Activated CD4-positive, alpha-beta T cell treated with anti-CD3 and anti-CD28 coated beads for 36 hours (primary cell): ENCODE results near the gene FEV. TPM values are rescaled to one million over a fixed set of nuclear protein-coding genes. Genes with fewer than 3 reads are reported as not detected.

Experiments used
- ATAC-seq: fragments of 200-7000 bp; cut with Tn5 transposase; one replicate; pipeline ENCODE4 v1.10.0; 2021; ENCODE audit warnings: mild to moderate bottlenecking, moderate library complexity
- CTCF ChIA-PET: fragments of 350-600 bp; sonication (Branson Sonifier 250); formaldehyde crosslinking; loops from one replicate; lab custom pipeline; 2021; ENCODE audit warnings: antibody characterized with exemption; lab: Charles Lee
- POLR2A ChIA-PET: fragments of 350-600 bp; sonication (Branson Sonifier 250); formaldehyde crosslinking; loops from one replicate; lab custom pipeline; 2021; ENCODE audit warnings: antibody characterized with exemption, inconsistent platforms; lab: Charles Lee
- DNase-seq: peaks from one replicate; pipeline ENCODE4 v3.0.0-alpha.2; 2020
- H3K27ac Mint-ChIP-seq: one replicate; pipeline ENCODE4 v1.8.0; 2021; ENCODE audit warnings: mixed read lengths
- H3K27me3 Mint-ChIP-seq: one replicate; pipeline ENCODE4 v1.8.0; 2021; ENCODE audit warnings: mixed read lengths
- H3K36me3 Mint-ChIP-seq: one replicate; pipeline ENCODE4 v1.8.0; 2021; ENCODE audit warnings: low read depth, mixed read lengths
- H3K4me1 Mint-ChIP-seq: one replicate; pipeline ENCODE4 v1.8.0; 2021; ENCODE audit warnings: mixed read lengths
- H3K4me3 Mint-ChIP-seq: one replicate; pipeline ENCODE4 v1.8.0; 2021; ENCODE audit warnings: mild to moderate bottlenecking, moderate library complexity, mixed read lengths
- H3K9me3 Mint-ChIP-seq: one replicate; pipeline ENCODE4 v1.8.0; 2021; ENCODE audit warnings: low read depth, mixed read lengths
- intact Hi-C, 2 experiments: fragments of 100-400 bp; cut with DNase I in 1 of 2; cut with micrococcal nuclease in 1 of 2; formaldehyde crosslinking; loops; one replicate each; pipeline versions ENCODE4 v1.14.2 to v1.15.1; 2022 to 2024; cut with DNase I, micrococcal nuclease
- total RNA-seq, 2 experiments: library from RNA; stranded (reverse); gene quantifications; one replicate each; pipeline ENCODE4 v1.2.3, GENCODE V29; 2021

Gene FEV
- total RNA-seq, 2 experiments from 2014 or later, result not detected

- DNase-seq, result no peak
- no peaks in the 10 kb centered on the region for H3K36me3 Mint-ChIP-seq
- H3K27ac Mint-ChIP-seq, result no peak overlapping the region
- no peak overlapping the region for H3K4me3 Mint-ChIP-seq
- POLR2A ChIA-PET, result no interaction called here
- intact Hi-C loops, result loop anchor here in 1 of 2 experiments (5.0 kb wide), 1 partner anchor 343 kb away; the partner anchor contains the start of gene PTPRN
- CTCF ChIA-PET, result interaction anchor here (0.7 to 1.7 kb wide), 3 partner anchors 16 to 117 kb away, joined by 3 to 10 read pairs (median 3); no protein-coding TSS in a partner anchor
- H3K4me1 Mint-ChIP-seq, result peaks cover 9% of the 10 kb centered on the region
- no peak for ATAC-seq
- H3K9me3 Mint-ChIP-seq, result no peaks in the 10 kb centered on the region
- H3K27me3 Mint-ChIP-seq, result peaks cover 55% of the 10 kb centered on the region
These were observed 20.8 kb downstream of the FEV start for GRCh38 chr2:218964041-218964771.

DNA sequence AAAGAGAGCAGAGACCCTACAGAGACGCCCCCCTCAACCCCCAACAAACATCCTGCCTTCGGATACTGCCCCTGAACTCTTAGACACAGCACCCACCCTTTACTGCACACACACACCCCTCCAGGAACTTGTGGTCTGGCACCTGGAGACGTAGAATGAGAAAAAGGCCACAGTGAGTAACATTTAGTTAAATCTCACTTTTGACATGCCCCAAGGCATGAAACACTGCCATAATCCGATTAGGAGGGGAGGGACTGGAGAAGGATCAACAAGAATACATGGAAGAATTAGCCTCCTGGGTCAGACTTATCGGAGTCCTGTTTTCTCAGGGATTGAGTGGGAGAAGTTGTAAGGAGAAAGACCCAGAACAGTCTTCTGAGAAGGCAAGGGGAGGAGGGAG is 21.4 kb downstream of the FEV start:
- no peaks in the 10 kb centered on the region for H3K9me3 Mint-ChIP-seq
- CTCF ChIA-PET, result interaction anchor here (0.7 to 1.7 kb wide), 2 partner anchors 17 to 116 kb away, joined by 3 to 10 read pairs; no protein-coding TSS in a partner anchor
- POLR2A ChIA-PET, result no interaction called here
- H3K27ac Mint-ChIP-seq, result no peak overlapping the region
- intact Hi-C loops, result loop anchor here in 1 of 2 experiments (2.0 to 5.0 kb wide), 2 partner anchors 33 to 344 kb away; partner anchors contain the start of gene PTPRN
- ATAC-seq (no peak), DNase-seq (no peak)
- no peaks in the 10 kb centered on the region for H3K36me3 Mint-ChIP-seq
- H3K4me3 Mint-ChIP-seq, result no peak overlapping the region
- H3K27me3 Mint-ChIP-seq, result peaks cover 58% of the 10 kb centered on the region
- H3K4me1 Mint-ChIP-seq, result peaks cover 11% of the 10 kb centered on the region

DNA sequence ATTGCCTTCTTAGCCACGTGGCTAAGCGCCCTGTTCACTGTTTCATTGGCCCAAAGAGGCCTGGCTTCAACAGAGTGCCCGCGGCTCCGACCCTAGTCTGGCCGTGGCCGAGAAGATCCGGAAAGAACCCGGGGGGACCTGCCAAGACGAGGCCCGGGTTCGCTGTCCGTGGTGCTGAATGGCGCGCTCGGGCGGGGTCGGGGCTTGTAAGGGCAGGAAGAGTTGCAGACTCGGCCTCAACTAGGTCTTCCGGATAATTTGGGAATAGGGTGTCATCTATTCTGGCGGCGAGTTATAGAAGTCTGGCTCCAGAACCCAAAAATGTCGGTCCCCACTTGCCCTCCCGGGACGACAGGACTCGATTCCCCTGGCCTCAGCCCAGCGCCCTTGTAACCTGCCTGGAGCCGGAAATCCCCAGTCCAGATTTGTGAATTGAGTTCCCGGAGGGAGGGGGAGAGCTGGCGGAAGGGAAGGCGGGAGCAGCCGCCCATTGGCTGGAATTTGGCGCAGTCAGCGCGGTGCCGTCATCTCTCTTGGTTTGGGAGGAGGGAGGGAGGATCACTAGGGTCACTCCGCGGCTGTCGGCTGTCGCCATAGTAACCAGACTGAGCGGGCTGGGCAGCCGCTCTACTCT is 22.0 kb downstream of the FEV start:
- no peak overlapping the region for H3K27ac Mint-ChIP-seq
- H3K4me3 Mint-ChIP-seq, result no peak overlapping the region
- CTCF ChIA-PET, result interaction anchor here (1.1 to 1.2 kb wide), 2 partner anchors 14 to 65 kb away, joined by 4 to 5 read pairs; no protein-coding TSS in a partner anchor
- POLR2A ChIA-PET, result interaction anchor here (0.6 kb wide), 1 partner anchor 92 kb away, joined by 3 read pairs; no protein-coding TSS in a partner anchor
- H3K9me3 Mint-ChIP-seq, result no peaks in the 10 kb centered on the region
- DNase-seq (peak; percentile 81), ATAC-seq (no peak)
- H3K36me3 Mint-ChIP-seq, result no peaks in the 10 kb centered on the region
- H3K27me3 Mint-ChIP-seq, result peaks cover 62% of the 10 kb centered on the region
- H3K4me1 Mint-ChIP-seq, result peaks cover 11% of the 10 kb centered on the region
- intact Hi-C loops, result loop anchor here in 1 of 2 experiments (2.0 to 5.0 kb wide), 2 partner anchors 34 to 344 kb away; partner anchors contain the start of gene PTPRN

DNA sequence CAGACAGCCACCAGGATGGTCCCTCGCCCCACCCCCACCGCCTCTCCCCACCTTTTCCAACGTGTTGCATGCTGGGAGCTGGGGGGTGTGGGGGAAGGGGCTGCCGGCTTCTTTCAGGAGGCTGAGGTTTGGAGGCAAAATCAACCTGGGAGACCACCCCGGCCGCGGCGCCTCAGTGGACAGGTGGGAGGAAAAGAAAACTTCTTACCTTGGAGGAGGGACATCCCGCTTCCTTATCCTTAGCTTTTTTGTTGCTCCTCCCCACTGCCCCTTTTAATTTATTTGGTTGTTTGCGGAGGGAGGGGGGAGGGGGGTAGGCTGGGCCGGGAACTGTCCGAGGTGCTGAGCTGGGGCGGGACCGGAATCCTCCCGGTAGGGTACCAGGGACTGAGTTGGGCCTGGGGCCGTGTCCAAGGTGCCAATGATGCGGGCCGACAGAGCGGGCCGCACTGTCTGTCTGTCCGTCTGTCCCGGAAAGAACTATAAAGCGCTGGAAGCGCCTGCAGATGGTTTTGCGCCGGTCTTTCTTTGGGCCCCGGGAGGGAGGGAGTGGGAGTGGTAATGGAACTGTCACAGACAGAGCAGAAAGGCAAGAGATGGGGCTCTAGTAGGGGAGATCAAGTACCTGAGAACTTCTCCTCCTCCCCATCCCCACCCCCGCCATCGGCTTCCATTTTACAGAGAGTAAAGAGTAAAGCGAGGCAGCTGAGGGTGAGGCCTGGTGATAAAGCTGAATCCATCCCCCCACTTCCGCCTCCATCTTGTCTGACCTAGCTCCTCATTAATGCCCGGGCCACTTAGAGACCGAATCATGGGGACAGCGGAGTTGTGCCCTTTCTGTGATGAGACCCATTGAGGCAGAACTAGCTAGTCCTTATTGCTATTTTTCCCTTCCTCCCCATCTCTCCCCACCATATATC is 23.1 kb downstream of the FEV start:
- H3K36me3 Mint-ChIP-seq, result no peaks in the 10 kb centered on the region
- peaks cover 70% of the 10 kb centered on the region for H3K27me3 Mint-ChIP-seq
- no peak overlapping the region for H3K4me3 Mint-ChIP-seq
- no peak for ATAC-seq
- CTCF ChIA-PET, result interaction anchor here (0.6 to 1.8 kb wide), 6 partner anchors 14 to 96 kb away, joined by 3 to 8 read pairs (median 4); no protein-coding TSS in a partner anchor
- H3K9me3 Mint-ChIP-seq, result no peaks in the 10 kb centered on the region
- peaks cover 11% of the 10 kb centered on the region for H3K4me1 Mint-ChIP-seq
- no peak overlapping the region for H3K27ac Mint-ChIP-seq
- intact Hi-C loops, result loop anchor here in 1 of 2 experiments (2.0 to 5.0 kb wide), 2 partner anchors 35 to 345 kb away; partner anchors contain the start of gene PTPRN
- POLR2A ChIA-PET, result interaction anchor here (0.6 kb wide), 1 partner anchor 93 kb away, joined by 3 read pairs; no protein-coding TSS in a partner anchor
- peak; percentile 51 for DNase-seq

- ChIA-PET POLR2A (no interaction called here), CTCF (interaction anchor here (0.8 to 1.8 kb wide), 3 partner anchors 14 to 96 kb away, joined by 3 to 8 read pairs (median 4); no protein-coding TSS in a partner anchor)
- Mint-ChIP-seq H3K27me3 (peaks cover 71% of the 10 kb centered on the region), H3K9me3 (no peaks in the 10 kb centered on the region), H3K4me3 (no peak overlapping the region), H3K36me3 (no peaks in the 10 kb centered on the region), H3K4me1 (peaks cover 11% of the 10 kb centered on the region), H3K27ac (no peak overlapping the region)
- intact Hi-C loops, result loop anchor here in 1 of 2 experiments (5.0 kb wide), 1 partner anchor 346 kb away; the partner anchor contains the start of gene PTPRN
- ATAC-seq (no peak), DNase-seq (no peak)
These were observed 23.8 kb downstream of the FEV start for GRCh38 chr2:218961229-218961628.

- H3K9me3 Mint-ChIP-seq, result no peaks in the 10 kb centered on the region
- ATAC-seq, result no peak
- intact Hi-C loops, result loop anchor here in 1 of 2 experiments (5.0 kb wide), 1 partner anchor 347 kb away; the partner anchor contains the start of gene PTPRN
- ChIA-PET CTCF (interaction anchor here (1.7 to 1.8 kb wide), 2 partner anchors 15 to 19 kb away, joined by 4 to 8 read pairs; no protein-coding TSS in a partner anchor), POLR2A (no interaction called here)
- DNase-seq, result no peak
- H3K27ac Mint-ChIP-seq, result no peak overlapping the region
- H3K4me1 Mint-ChIP-seq, result peaks cover 11% of the 10 kb centered on the region
- peaks cover 70% of the 10 kb centered on the region for H3K27me3 Mint-ChIP-seq
- no peaks in the 10 kb centered on the region for H3K36me3 Mint-ChIP-seq
- no peak overlapping the region for H3K4me3 Mint-ChIP-seq
These were observed 24.4 kb downstream of the FEV start for GRCh38 chr2:218960309-218961165.

DNA sequence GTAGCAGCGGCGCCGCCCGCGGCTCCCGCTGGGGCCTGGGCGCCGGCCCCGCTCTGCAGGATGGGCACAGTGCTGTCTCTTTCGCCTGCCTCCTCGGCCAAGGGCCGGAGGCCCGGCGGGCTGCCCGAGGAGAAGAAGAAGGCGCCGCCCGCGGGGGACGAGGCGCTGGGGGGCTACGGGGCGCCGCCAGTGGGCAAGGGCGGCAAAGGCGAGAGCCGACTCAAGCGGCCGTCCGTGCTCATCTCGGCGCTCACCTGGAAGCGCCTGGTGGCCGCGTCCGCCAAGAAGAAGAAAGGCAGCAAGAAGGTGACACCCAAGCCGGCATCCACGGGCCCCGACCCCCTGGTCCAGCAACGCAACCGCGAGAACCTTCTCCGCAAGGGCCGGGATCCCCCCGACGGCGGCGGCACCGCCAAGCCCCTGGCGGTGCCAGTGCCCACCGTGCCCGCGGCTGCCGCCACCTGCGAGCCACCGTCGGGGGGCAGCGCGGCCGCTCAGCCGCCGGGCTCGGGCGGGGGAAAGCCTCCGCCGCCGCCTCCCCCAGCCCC is 25.1 kb downstream of the FEV start:
- H3K9me3 Mint-ChIP-seq, result no peaks in the 10 kb centered on the region
- no peak overlapping the region for H3K4me3 Mint-ChIP-seq
- H3K36me3 Mint-ChIP-seq, result no peaks in the 10 kb centered on the region

DNA sequence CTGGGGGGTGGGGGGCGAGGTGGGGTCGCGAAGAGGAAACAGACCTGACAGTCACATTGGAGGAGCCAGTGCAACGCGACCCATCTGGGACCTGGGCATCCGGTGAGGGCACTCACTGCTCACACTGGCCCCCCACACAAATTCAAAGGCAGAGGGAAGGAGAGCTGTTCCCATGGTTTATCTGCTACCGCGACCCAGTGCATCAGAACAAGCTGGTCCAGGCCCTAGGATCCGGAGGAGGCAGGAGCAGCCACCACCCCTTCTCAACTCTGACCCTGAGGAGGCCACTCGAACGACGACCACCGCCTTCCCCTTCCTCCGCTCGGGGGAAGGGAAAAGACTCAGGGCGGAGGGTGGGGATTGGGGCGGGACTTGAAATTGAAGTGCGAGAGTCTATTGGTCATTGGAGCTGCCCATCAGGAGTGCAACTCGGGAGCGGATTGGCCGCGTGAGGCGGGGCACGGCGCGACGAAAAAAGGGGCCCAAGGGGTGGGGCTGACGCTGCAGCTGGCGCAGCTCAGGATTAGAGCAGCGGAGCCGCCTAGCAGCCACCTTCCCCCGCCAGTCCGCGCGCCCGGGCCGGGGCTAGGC is 25.7 kb downstream of the FEV start, which contains the start of gene CDK5R2:
Gene CDK5R2, plus strand, starts transcription at position 526 of the 591 bp plus-strand sequence. CDS start 155 bp downstream, outside the sequence.
- peaks cover 68% of the 10 kb centered on the region for H3K27me3 Mint-ChIP-seq
- ATAC-seq, result peak; percentile 98
- no peaks in the 10 kb centered on the region for H3K9me3 Mint-ChIP-seq
- peak within 1 kb of the TSS; percentile 43 for H3K4me3 Mint-ChIP-seq
- H3K4me1 Mint-ChIP-seq, result peaks cover 11% of the 10 kb centered on the region
- no peak within 1 kb of the TSS for H3K27ac Mint-ChIP-seq
- CTCF ChIA-PET, result interaction anchor here (0.8 to 3.3 kb wide), 5 partner anchors 9 to 84 kb away, joined by 3 to 17 read pairs (median 4); no protein-coding TSS in a partner anchor
- peak; percentile 89 for DNase-seq
- intact Hi-C loops, result loop anchor here (1.0 to 5.0 kb wide), 4 partner anchors 21 to 87 kb away; no protein-coding TSS in a partner anchor
- POLR2A ChIA-PET, result interaction anchor here (0.6 kb wide), 1 partner anchor 50 kb away, joined by 3 read pairs; no protein-coding TSS in a partner anchor
- no peaks in the 10 kb centered on the region for H3K36me3 Mint-ChIP-seq

More for the DNA sequence above, 25.1 kb downstream of the FEV start:
- peaks cover 11% of the 10 kb centered on the region for H3K4me1 Mint-ChIP-seq
- DNase-seq (no peak), ATAC-seq (no peak)
- ChIA-PET CTCF (interaction anchor here (0.8 to 3.3 kb wide), 4 partner anchors 20 to 61 kb away, joined by 3 to 17 read pairs (median 6); no protein-coding TSS in a partner anchor), POLR2A (no interaction called here)
- intact Hi-C loops, result loop anchor here (1.0 to 5.0 kb wide), 5 partner anchors 20 to 347 kb away; partner anchors contain the start of gene PTPRN (in 1 of the 2)
- peaks cover 73% of the 10 kb centered on the region for H3K27me3 Mint-ChIP-seq
- H3K27ac Mint-ChIP-seq, result no peak overlapping the region

- CTCF ChIA-PET, result interaction anchor here (0.9 to 3.3 kb wide), 4 partner anchors 8 to 83 kb away, joined by 3 to 17 read pairs (median 6); no protein-coding TSS in a partner anchor
- DNase-seq (no peak), ATAC-seq (no peak)
- Mint-ChIP-seq H3K4me3 (no peak overlapping the region), H3K27ac (no peak overlapping the region), H3K4me1 (peaks cover 11% of the 10 kb centered on the region), H3K36me3 (no peaks in the 10 kb centered on the region), H3K9me3 (no peaks in the 10 kb centered on the region), H3K27me3 (peaks cover 61% of the 10 kb centered on the region)
- POLR2A ChIA-PET, result no interaction called here
- intact Hi-C loops, result loop anchor here in 1 of 2 experiments (5.0 kb wide), 2 partner anchors 56 to 86 kb away; no protein-coding TSS in a partner anchor
These were observed 26.7 kb downstream of the FEV start for GRCh38 chr2:218958276-218958675.
